SK-N-SH treated with all-trans-retinoic acid at 6 μM for 48 hours (cell line): ENCODE data around the gene PIK3R6.

Experiments
- ATAC-seq: fragments of 200-7000 bp; cut with Tn5 transposase; 3 replicates; pipeline ENCODE4 v1.9.1; 2020; ENCODE audit warnings: mild to moderate bottlenecking, moderate library complexity
- ARNTL ChIP-seq: fragments of 450-650 bp; formaldehyde crosslinking; IDR thresholded peaks from 2 replicates; pipeline ENCODE4 v1.5.0; 2020; ENCODE audit warnings: low read depth, mild to moderate bottlenecking, moderate library complexity, borderline replicate concordance
- BACH2 ChIP-seq: fragments of 250-450 bp; sonication (Bioruptor Pico); IDR thresholded peaks from 2 replicates; pipeline ENCODE4 v1.9.0; 2021; ENCODE audit warnings: mild to moderate bottlenecking, borderline replicate concordance
- CREB5 ChIP-seq: fragments of 250-450 bp; sonication (Bioruptor Pico); IDR thresholded peaks from 2 replicates; pipeline ENCODE4 v1.5.1; 2020; ENCODE audit warnings: low read depth, mild to moderate bottlenecking, moderate library complexity
- CSDC2 ChIP-seq: fragments of 250-450 bp; sonication (Bioruptor Pico); IDR thresholded peaks from 2 replicates; pipeline ENCODE4 v1.5.0; 2020; ENCODE audit warnings: mild to moderate bottlenecking, moderate library complexity
- CSRNP3 ChIP-seq: fragments of 250-450 bp; sonication (Bioruptor Pico); IDR thresholded peaks from 2 replicates; pipeline ENCODE4 v1.5.1; 2021; ENCODE audit warnings: mild to moderate bottlenecking, moderate library complexity
- ESRRG ChIP-seq: fragments of 250-450 bp; sonication (Bioruptor Pico); IDR thresholded peaks from 2 replicates; pipeline ENCODE4 v1.6.1; 2021; ENCODE audit warnings: mild to moderate bottlenecking
- GLIS3 ChIP-seq: fragments of 250-450 bp; sonication (Bioruptor Pico); IDR thresholded peaks from 2 replicates; pipeline ENCODE4 v1.5.0; 2020; ENCODE audit warnings: mild to moderate bottlenecking, moderate library complexity
- PATZ1 ChIP-seq: fragments of 250-450 bp; sonication (Bioruptor Pico); IDR thresholded peaks from 2 replicates; pipeline ENCODE4 v1.8.0; 2020; ENCODE audit warnings: mild to moderate bottlenecking, moderate library complexity, borderline replicate concordance
- POU6F1 ChIP-seq: fragments of 250-450 bp; sonication (Bioruptor Pico); IDR thresholded peaks from 2 replicates; pipeline ENCODE4 v1.8.0; 2021; ENCODE audit warnings: low read depth, mild to moderate bottlenecking, moderate library complexity, borderline replicate concordance
- PPARA ChIP-seq: fragments of 250-450 bp; sonication (Bioruptor Pico); IDR thresholded peaks from 2 replicates; pipeline ENCODE4 v1.5.0; 2020; ENCODE audit warnings: mild to moderate bottlenecking, borderline replicate concordance
- RARB ChIP-seq: fragments of 250-450 bp; sonication (Bioruptor Pico); IDR thresholded peaks from 2 replicates; pipeline ENCODE4 v1.8.0; 2021; ENCODE audit warnings: mild to moderate bottlenecking, moderate library complexity
- TCF4 ChIP-seq: fragments of 250-450 bp; sonication (Bioruptor Pico); IDR thresholded peaks from 2 replicates; pipeline ENCODE4 v1.8.0; 2021; ENCODE audit warnings: mild to moderate bottlenecking, moderate library complexity, borderline replicate concordance
- TOX ChIP-seq: fragments of 250-450 bp; sonication (Bioruptor Pico); IDR thresholded peaks from 2 replicates; pipeline ENCODE4 v1.8.0; 2021; ENCODE audit warnings: mild to moderate bottlenecking, moderate library complexity, borderline replicate concordance
- TSHZ2 ChIP-seq: fragments of 250-450 bp; sonication (Bioruptor Pico); IDR thresholded peaks from 2 replicates; pipeline ENCODE4 v1.5.0; 2020; ENCODE audit warnings: mild to moderate bottlenecking, moderate library complexity
- ZC3H10 ChIP-seq: fragments of 250-450 bp; sonication (Bioruptor Pico); IDR thresholded peaks from 2 replicates; pipeline ENCODE4 v1.5.1; 2021; ENCODE audit warnings: mild to moderate bottlenecking, moderate library complexity
- ZFP3 ChIP-seq: fragments of 250-450 bp; sonication (Bioruptor Pico); IDR thresholded peaks from 2 replicates; pipeline ENCODE4 v1.5.0; 2020; ENCODE audit warnings: mild to moderate bottlenecking, moderate library complexity
- ZFP30 ChIP-seq: fragments of 450-650 bp; formaldehyde crosslinking; IDR thresholded peaks from 2 replicates; pipeline ENCODE4 v1.5.0; 2022; ENCODE audit warnings: mild to moderate bottlenecking, moderate library complexity
- ZNF565 ChIP-seq: fragments of 450-650 bp; formaldehyde crosslinking; conservative IDR thresholded peaks from 2 replicates; pipeline ENCODE4 v1.5.0; 2020; ENCODE audit warnings: low read depth, mild to moderate bottlenecking, moderate library complexity
- ZNF70 ChIP-seq: fragments of 450-650 bp; formaldehyde crosslinking; IDR thresholded peaks from 2 replicates; pipeline ENCODE4 v1.5.0; 2020; ENCODE audit warnings: mild to moderate bottlenecking, moderate library complexity
- ZNF8 ChIP-seq: fragments of 450-650 bp; formaldehyde crosslinking; IDR thresholded peaks from 2 replicates; pipeline ENCODE4 v1.5.0; 2020; ENCODE audit warnings: mild to moderate bottlenecking, moderate library complexity

PIK3R6 gene

GRCh38 chr17:8896641-8897635 is 29.5 kb upstream of the PIK3R6 start:
- no peak for ATAC-seq
- TF ChIP-seq TCF4 (no peak), GLIS3 (CRISPR knock-in tag) (no peak), CSDC2 (CRISPR knock-in tag) (no peak), ARNTL (CRISPR knock-in tag) (no peak), POU6F1 (CRISPR knock-in tag) (no peak), ZC3H10 (CRISPR knock-in tag) (no peak), ZNF565 (CRISPR knock-in tag) (no peak), ZFP30 (CRISPR knock-in tag) (no peak), PATZ1 (CRISPR knock-in tag) (no peak), CREB5 (no peak), CSRNP3 (CRISPR knock-in tag) (no peak)

GRCh38 chr17:8896087-8896486 is 28.6 kb upstream of the PIK3R6 start:
- ATAC-seq: no peak
- TF ChIP-seq RARB (CRISPR knock-in tag) (no peak), ZNF70 (CRISPR knock-in tag) (no peak), PATZ1 (CRISPR knock-in tag) (no peak), ESRRG (CRISPR knock-in tag) (no peak), CSRNP3 (CRISPR knock-in tag) (no peak), BACH2 (CRISPR knock-in tag) (no peak), ZNF565 (CRISPR knock-in tag) (no peak), CSDC2 (CRISPR knock-in tag) (no peak), POU6F1 (CRISPR knock-in tag) (no peak), TOX (CRISPR knock-in tag) (no peak), ZNF8 (no peak), ZFP3 (CRISPR knock-in tag) (no peak), TSHZ2 (CRISPR knock-in tag) (no peak), PPARA (no peak), TCF4 (no peak)
